Stimulated activated CD4-positive, alpha-beta T cell treated with anti-CD3 and anti-CD28 coated beads, Interleukin-15, amount 100 ng/mL, for 1 hour (primary cell): ENCODE results near the gene TEKTIP1.
"Not testable (repeated sequence)": the region's sequence is repeated elsewhere in the genome, so short reads cannot be mapped to it uniquely, and the experiment has no call there.

Experiments
- DNase-seq, 2 donors: peaks; one replicate each; pipeline ENCODE4 v3.0.0-alpha.2; 2020; ENCODE audit warnings: low read depth in 1 of 2, low spot score in 1 of 2

TEKTIP1 gene

GRCh38 chr19:3556423-3556977, 17.5 kb downstream of the TEKTIP1 start:
- no peak for DNase-seq

GRCh38 chr19:3556978-3557460, 18.0 kb downstream of the TEKTIP1 start:
- DNase-seq = peak; percentile 42 to 63

GRCh38 chr19:3557461-3558248, 18.7 kb downstream of the TEKTIP1 start, which contains the start of gene MFSD12:
MFSD12 (minus strand) TSS chr19:3557586; CDS start chr19:3557403, 183 bp downstream.
- peak; percentile 92 to 95 for DNase-seq

GRCh38 chr19:3563709-3564524, 24.9 kb downstream of the TEKTIP1 start:
- no peak for DNase-seq

GRCh38 chr19:3565139-3565538, 26.2 kb downstream of the TEKTIP1 start:
- DNase-seq = no peak

GRCh38 chr19:3570042-3570441, 31.1 kb downstream of the TEKTIP1 start:
- DNase-seq = not testable (repeated sequence)

GRCh38 chr19:3570606-3571011, 31.6 kb downstream of the TEKTIP1 start:
- DNase-seq = no peak

- DNase-seq = peak; percentile 99
Observed at GRCh38 chr19:3572132-3572854, 33.3 kb downstream of the TEKTIP1 start.

- no peak for DNase-seq
Observed at GRCh38 chr19:3572855-3573161, 33.8 kb downstream of the TEKTIP1 start, which contains the start of gene HMG20B. HMG20B (plus strand) TSS chr19:3572944; CDS start chr19:3573310, 366 bp downstream.

GRCh38 chr19:3573162-3573857, 34.3 kb downstream of the TEKTIP1 start:
- no peak for DNase-seq

- DNase-seq = peak; percentile 56 to 64
Observed at GRCh38 chr19:3573858-3574637, 35.1 kb downstream of the TEKTIP1 start.

- no peak for DNase-seq
Observed at GRCh38 chr19:3575260-3575741, 36.3 kb downstream of the TEKTIP1 start.

- DNase-seq = no peak
Observed at GRCh38 chr19:3575949-3576673, 37.1 kb downstream of the TEKTIP1 start.

GRCh38 chr19:3576696-3577443, 37.9 kb downstream of the TEKTIP1 start:
- DNase-seq = no peak

GRCh38 chr19:3577723-3578344, 38.9 kb downstream of the TEKTIP1 start:
- no peak for DNase-seq

GRCh38 chr19:3578390-3578789, 39.4 kb downstream of the TEKTIP1 start:
- DNase-seq = no peak

- DNase-seq = no peak
Observed at GRCh38 chr19:3580156-3580934, 41.4 kb downstream of the TEKTIP1 start.
